Skeletal muscle cell (primary cell): ENCODE data around the gene SLC16A4.
A peak's percentile ranks its signal among the peaks of the same experiment; 100 is the strongest.
"Not testable (repeated sequence)": the region's sequence is repeated elsewhere in the genome, so short reads cannot be mapped to it uniquely, and the experiment has no call there.

Source experiments
- DNase-seq: peaks from one replicate; pipeline ENCODE4 v3.0.0-alpha.2; 2010; ENCODE audit warnings: low read depth
- H3K4me3 ChIP-seq: 2 replicates; pipeline ENCODE4 v1.5.1; 2011; ENCODE audit warnings: low read depth, mild to moderate bottlenecking, control low read depth, low read length, moderate library complexity

Gene SLC16A4

DNA sequence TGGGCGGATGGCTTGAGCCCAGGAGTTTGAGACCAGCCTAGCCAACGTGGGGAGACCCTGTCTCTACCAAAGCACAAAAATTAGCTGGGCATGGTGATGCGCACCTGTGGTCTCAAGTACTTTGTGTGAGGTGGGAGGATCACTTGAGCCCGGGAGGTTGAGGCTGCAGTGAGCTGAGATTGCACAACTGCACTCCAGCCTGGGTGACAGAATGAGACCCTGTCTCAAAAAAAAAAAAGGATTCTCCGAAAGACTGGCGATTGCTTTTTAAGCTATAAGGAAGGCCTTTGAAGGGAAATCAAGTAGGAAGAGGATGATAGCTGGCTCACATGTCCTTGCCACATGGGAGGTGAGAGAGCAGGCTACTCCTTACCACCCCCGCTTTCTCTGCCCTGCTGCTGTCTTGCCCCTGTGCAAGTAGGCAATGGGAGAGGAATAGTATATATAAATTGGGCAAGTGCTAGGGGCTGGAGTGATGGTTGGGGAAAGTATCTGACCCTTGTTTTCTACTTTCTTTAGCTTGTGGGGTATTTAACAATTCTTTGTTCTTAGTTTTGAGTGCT, 20.4 kb upstream of the SLC16A4 start:
- no peak for DNase-seq
- no peak overlapping the region for H3K4me3 ChIP-seq

DNA sequence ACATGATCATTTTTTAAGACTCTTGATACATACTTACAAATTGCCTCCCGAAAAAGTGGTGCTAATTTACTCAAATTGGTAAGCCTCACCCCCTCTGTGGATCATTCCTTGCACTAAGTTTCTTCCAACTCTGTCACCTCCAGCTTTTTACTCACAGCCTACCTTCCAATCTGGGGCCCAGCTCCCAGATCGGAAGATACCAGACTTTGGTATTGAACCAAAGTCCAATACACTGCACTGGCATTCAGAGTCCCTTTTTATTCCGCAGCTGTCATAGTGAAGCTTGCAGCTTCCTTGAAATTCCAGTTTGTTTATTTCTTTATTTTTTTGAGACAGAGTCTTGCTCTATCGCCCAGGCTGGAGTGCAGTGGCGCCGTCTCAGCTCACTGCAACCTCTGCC, 18.5 kb upstream of the SLC16A4 start:
- H3K4me3 ChIP-seq, result no peak overlapping the region
- no peak for DNase-seq

DNA sequence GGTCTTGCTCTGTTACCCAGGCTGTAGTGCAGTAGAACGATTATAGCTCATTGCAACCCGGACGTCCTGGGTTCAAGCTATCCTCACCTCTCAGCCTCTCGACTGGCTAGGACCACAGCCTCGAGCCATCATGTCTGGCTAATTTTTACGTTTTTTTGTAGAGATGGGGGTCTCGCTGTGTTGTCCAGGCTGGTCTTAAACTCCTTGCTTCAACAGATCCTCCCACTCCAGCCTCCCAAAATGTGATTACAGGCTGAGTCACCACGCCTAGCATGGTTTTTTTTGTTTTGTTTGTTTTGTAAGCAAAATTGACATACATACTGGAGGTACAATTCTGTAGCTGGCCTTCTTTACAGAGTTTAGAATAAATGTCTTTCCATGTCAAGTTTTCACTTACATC, 17.7 kb upstream of the SLC16A4 start:
- H3K4me3 ChIP-seq, result peak overlapping the region; percentile 92
- no peak for DNase-seq

DNA sequence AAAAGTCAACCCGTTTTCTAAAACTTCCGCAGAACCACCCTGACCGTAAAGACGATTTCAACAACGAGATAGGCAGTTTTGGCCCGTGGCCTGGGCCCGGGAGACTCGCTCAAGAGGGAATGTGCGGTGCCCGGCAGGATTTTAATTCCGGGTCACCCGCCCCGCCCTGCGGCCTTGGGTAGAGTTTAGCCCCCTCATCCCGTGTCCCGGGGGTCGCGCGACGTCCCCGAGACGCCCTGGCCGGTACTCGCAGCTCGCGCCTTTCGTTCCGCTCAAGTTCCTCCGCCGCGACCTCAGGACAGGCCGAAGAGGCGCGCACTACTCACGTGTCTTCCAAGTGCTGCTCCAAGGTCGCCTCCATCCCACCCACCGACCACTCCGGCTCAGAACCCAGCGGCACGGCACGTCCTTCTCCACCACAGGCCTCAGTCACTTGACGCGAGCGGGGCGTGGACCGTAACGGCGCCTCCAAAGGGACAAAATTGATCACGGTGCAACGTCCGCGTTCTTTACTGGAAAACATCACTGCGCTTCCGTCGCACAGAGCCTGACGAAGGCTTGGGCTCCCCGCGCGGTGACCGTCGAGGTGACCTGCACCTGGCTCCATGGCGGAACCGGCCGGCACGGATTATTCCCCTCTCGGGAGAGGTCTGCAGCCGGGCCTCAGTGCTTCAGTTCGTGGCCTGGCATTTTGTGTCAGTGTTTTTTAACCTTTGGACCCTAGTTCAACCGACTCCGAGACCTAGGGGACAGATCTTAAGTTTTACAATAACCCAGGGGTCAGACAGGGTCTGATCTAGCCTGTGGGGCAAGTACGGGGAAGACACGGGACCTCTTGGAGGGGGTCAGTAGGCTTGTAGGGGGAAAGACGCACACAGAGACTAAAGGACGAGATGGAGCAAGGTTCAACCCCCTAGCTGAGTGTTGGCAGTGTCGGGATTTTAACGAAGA, 16.7 kb upstream of the SLC16A4 start, which contains the start of gene LAMTOR5:
LAMTOR5 (minus strand) TSS at position 435 of the 951 bp plus-strand sequence; CDS start at position 361, 74 bp downstream.
- peak; percentile 78 for DNase-seq
- peak within 1 kb of the TSS; percentile 92 for H3K4me3 ChIP-seq

DNA sequence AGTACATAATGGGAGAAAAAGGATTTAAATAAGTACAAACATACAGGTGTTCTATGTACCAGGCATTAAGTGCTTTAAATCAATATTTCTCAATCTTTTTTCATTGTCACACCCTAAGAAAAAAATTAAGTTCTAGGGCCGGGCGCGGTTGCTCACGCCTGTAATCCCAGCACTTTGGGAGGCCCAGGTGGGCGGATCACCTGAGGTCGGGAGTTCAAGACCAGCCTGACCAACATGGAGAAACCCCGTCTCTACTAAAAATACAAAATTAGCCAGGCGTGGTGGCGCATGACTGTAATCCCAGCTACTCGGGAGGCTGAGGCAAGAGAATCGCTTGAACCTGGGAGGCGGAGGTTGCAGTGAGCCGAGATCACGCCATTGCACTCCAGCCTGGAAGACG, 15.6 kb upstream of the SLC16A4 start:
- not testable (repeated sequence) for DNase-seq
- peak overlapping the region; percentile 92 for H3K4me3 ChIP-seq

DNA sequence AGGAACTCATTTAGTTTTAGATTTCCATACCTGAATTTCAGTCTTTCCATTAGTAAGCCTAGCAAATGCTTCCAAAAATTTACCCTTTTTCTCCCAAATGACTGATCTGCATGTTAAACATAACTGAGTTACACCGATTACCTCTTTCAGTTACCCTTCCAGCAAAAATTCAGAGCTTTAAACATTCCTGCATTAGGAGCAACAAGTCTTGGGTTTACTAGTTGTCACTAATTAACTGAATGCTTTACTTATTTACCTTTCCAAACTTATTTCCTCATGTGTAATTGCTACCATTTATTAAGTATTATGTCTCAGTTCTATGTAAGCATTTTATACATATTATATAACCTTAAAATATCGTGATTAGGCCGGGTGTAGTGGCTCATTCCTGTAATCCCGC, 13.6 kb upstream of the SLC16A4 start:
- no peak overlapping the region for H3K4me3 ChIP-seq
- DNase-seq, result no peak

DNA sequence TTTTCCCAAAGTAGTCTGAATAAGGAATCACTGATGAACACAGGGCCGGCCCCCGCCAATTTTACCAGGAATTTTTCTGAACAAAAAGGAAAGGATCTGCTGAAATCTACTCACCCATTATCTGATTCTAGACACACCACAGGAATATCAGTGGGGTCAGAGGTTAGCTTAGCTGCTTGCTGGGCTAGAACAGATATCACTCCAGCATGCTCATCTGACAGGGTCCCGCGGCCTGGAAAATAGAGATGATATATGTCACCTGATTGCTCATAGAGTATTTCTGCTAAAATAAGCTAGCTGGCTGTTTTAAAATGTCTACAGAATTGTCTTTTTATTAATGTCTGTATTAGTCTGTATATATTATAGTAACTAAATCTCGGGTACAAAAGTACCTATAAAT, 13.0 kb upstream of the SLC16A4 start:
- H3K4me3 ChIP-seq, result no peak overlapping the region
- no peak for DNase-seq

DNA sequence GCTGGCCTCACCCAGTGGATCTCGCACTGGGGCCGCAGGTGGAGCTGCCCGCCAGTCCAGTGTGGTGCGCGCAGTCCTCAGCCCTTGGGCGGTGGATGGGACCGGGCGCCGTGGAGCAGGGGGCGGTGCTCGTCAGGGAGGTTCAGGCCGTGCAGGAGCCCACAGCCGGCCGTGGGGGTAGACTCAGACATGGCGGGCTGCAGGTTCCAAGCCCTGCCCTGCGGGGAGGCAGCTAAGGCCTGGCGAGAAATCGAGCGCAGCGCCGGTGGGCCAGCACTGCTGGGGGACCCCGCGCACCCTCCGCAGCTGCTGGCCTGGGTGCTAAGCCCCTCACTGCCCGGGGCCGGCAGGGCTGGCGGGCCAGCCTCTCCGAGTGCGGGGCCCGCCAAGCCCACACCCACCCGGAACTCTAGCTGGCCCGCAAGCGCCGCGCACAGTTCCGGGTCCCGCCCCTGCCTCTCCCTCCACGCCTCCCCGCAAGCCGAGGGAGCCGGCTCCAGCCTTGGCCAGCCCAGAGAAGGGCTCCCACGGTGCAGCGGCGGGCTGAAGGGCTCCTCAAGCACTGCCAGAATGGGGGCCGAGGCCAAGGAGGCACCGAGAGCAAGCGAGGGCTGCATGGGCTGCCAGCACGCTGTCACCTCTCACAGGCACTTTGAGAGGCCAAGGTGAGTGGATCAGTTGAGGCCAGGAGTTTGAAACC, 5.6 kb upstream of the SLC16A4 start:
- not testable (repeated sequence) for DNase-seq, H3K4me3 ChIP-seq

DNA sequence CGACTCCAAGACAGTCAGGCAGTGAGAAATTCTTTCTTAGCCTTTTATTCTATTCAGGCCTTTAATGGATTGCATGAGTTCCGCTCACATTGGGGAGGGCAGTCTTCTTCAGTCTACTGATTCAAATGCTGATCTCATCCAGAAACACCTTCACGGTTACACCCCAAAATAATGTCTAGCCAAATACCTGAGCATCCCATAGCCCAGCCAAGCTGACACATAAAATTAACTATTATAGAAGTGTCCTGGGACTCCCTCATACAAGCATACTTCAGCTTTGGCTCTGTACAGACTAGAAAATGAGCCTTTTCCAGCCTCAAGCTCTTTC, 3.6 kb upstream of the SLC16A4 start:
- no peak overlapping the region for H3K4me3 ChIP-seq
- DNase-seq, result no peak

DNA sequence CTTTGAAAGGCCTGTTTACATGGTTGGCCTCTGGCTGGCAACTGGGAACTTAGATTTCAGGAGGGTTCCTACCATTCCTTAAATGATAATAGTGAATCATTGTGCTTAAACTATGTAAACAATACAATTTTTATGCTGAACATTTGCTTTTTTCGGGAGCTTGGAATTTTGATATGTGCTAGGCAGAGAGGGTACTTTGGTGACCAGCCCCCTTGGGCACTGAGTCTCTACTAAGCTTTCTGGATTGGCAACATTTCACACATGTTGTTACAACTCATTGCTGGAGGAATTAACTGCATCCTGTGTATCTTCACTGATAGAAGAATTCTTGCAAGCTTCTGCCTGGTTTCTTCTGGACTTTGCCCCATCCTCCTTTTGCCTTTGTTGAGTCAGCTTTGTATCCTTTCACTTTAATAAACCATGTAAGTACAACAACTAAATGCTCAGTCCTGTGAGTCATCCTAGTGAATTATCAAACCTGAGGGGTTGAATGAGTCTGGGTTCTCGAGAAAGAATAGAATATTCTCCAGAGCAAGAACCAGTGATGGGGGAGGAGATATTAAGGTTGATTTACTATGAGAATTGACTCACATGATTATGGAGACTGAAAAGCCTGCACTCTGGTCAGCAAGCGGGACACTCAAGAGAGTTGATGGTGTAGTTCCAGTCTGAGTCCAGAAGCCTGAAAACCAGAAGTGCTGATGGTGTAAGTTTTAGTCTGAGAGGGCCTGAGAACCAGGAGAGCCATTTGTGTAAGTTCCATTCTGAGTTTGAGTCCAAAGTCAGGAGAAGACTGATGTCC, 3.1 kb upstream of the SLC16A4 start:
- no peak overlapping the region for H3K4me3 ChIP-seq
- DNase-seq, result peak; percentile 61

DNA sequence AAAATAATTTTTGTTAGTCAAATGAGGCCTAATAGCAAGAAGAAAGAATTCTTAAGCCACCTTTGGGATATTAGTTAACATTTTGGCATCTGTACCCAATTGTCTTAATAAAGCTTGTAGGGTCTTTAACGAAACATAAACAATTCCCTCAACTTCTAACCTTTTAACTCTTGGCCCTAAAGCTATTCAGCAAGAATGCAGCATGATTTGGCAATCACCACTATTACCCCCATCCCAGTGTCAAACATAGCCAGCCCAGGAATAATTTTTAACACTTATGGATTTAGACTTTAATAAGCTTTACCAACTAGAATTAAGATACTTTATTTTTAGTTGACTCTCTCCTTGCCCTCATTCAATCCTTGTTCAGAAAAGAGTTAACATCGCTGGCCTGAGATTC, 2.5 kb upstream of the SLC16A4 start:
- no peak overlapping the region for H3K4me3 ChIP-seq
- DNase-seq, result no peak

DNA sequence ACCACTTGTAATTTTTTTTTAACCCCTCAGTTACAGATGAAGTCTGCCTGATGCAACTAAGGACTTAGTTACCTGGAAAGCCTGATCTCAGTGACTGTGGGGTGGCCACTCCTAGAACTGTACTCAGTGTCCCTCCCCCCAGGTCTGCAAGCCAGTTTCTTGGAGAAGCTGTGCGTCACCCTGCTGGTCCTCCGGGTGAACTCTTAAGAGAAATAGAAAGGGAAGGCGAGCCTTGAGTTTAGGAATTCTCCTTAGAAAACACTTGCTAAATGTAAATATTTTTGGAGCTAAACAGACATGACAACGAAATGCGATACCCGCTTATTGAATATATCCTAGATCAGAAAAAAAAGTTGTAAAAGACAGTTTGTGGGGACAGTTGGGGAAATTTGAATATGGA, 730 bp downstream of the SLC16A4 start:
- peak overlapping the region; percentile 18 for H3K4me3 ChIP-seq
- DNase-seq, result peak; percentile 32

DNA sequence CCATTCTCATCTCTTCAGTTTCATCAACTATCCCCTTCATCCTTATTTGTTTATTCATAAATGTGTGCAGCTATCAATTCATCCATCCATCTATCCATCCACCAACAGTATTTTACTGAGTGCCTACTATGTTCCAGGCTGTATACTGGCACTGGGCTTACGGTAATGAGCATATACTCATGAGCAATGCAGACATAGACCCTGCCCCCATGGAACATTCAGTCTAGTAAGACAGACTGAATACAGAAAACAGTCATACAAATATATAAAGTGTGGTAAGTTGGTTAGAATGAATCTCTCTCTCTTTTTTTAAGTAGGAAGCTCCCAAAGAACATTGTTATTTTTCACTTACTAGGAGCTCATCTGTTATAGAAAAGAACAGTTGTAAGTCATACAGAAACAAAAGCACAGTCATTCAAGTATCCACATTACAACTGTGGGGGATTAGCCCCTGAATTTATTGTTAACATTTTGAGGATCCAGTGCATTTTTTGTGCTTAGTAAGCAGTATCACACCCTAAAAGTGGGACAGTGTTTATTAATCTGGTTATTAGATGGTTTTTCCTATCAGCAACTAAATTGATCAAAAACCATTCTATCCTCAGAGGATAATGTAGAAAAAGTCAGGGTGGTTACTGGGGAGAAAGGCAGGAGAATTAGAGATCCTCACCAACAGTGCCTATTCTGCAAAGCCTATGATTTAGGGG, 3.6 kb downstream of the SLC16A4 start:
- DNase-seq, result no peak
- no peak overlapping the region for H3K4me3 ChIP-seq

DNA sequence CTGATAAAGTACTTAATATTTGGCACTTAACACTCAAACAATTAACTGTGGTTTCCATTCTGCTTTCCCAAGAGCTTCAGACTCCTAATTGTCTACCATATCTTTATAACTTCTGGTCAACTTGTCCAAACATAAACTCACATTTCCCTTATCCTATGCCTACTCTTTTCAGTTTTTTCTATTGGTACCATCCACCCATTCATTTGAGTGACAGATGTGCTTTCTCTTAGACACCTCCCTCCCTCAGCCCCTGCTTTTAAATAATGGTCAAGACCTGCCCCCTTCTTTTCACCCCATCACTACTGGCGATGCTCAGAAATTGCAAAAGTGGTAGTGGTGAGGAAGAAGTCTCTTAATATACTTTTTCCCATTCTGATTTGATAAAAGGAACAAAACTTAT, 5.5 kb downstream of the SLC16A4 start:
- DNase-seq, result no peak
- H3K4me3 ChIP-seq, result no peak overlapping the region

DNA sequence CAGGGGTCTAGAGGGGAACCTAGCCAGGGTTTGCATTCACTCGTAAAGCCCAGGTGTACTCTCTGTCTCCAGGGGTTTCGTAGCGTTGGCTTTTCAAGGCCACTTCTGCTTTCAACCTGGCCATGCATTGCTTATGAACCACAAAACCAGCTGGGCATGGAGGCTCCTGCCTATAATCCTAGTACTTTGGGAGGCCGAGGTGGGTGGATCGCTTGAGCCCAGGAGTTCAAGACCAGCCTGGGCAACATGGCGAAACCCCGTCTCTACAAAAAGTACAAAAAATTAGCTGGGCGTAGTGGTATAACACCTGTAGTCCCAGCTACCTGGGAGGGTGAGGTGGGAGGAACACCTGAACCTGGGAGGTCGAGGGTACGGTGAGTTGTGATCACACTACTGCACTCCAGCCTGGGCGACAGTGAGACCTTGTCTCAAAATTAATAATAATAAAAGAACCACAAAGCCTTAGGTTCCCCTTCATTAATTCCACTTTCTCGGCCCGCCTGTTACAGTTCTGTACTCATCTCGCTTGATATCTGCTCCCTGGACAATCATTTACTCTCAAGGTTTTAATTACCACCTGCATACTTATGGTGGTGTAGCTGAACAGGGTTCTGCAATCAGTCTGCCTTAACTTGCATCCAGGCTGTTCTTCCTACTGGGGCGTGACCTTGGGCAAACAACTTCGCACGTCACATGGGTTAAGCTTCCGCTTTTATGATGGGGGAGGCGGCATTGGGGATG, 6.1 kb downstream of the SLC16A4 start:
- DNase-seq, result no peak
- H3K4me3 ChIP-seq, result no peak overlapping the region

DNA sequence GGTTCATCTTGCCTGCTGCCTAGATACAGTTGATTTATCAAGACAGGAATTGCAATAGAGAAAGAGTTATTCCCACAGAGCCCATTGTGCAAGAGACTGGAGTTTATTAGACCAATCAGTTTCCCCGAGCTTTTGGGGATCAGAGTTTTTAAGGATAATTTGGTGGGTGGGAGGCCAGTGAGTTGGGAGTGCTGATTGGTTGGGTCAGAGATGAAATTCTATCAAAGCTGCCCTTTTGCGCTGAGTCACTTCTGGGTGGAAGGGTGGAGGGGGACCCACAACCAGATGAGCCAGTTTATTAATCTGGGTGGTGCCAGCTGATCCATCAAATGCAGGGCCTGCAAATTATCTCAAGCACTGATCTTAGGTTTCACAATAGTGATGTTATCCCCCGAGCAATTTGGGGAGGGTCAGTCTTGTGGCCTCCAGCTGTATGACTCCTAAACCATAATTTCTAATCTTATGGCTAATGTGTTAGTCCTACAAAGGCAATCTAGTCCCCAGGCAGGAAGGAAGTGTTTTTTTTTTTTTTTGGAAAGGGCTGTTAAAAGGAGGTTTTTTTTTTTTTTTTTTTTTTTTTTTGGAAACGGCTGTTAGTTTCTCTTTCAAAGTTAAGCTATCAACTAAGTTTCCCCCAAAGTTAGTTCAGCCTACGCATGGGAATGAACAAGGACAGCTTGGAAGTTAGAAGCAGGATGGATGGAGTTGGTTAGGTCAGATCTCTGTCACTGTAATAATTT, 7.4 kb downstream of the SLC16A4 start:
- H3K4me3 ChIP-seq, result no peak overlapping the region
- DNase-seq, result no peak

DNA sequence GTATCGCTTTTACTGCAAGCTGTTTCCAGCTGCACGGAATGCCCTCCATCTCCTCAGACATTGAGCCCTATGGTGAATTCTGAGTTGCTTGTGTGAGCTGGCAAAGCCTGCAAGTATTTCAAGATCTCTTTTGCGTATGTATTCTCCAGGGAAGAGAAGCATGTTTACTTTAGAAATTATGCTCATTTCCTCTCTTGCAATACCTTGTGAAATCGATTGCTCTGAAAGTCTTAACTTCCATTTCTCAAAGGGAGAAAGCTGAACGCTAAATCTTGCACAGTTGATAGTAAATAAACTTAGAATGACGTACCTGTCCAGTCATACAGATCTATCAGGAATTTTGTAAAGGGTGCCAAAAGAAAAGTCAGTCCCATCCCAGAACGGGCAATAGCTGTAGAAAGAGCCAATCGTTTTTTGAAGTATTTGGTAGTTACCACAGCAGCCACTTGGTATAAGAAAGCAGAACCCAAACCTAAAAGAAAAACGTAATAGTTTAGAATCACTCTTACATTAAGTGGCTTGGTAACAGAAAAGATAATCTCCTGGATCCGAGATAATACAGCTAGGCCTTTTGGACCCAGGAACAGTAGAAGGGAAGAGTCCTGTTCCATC, 10.0 kb downstream of the SLC16A4 start:
- no peak overlapping the region for H3K4me3 ChIP-seq

More for the DNA sequence above, 10.0 kb downstream of the SLC16A4 start:
- DNase-seq, result peak; percentile 91
